ENCODE measurements around the gene RAPGEF2. TPM values are rescaled to one million over a fixed set of nuclear protein-coding genes. Genes with fewer than 3 reads are reported as not detected.

Gene RAPGEF2
- total and polyA plus RNA-seq, 2 donors from 2014 or later: 6.9 to 50.6 TPM

GRCh38 chr4:159347813-159348212 is 244.9 kb downstream of the RAPGEF2 start:
- Histone ChIP-seq H3K9ac (ENCODE audit: low read length in 3 of 3) (no peak overlapping the region), H3K27ac (ENCODE audit: low read depth in 2 of 2, low read length in 2 of 2) (no peak overlapping the region), H3K4me3 (ENCODE audit: low read length in 3 of 3) (no peak overlapping the region), H3K9me3 (ENCODE audit: control insufficient read depth in 2 of 3, insufficient read depth in 1 of 3, low read length in 3 of 3) (no peaks in the 10 kb centered on the region), H3K4me1 (ENCODE audit: control insufficient read depth in 2 of 3, insufficient read depth in 2 of 3, low read depth in 1 of 3, low read length in 3 of 3) (no peaks in the 10 kb centered on the region), H3K36me3 (ENCODE audit: control insufficient read depth in 2 of 3, insufficient read depth in 3 of 3, low read length in 3 of 3) (peaks cover 14 to 51% (median 25%) of the 10 kb centered on the region in 3 donors), H3K27me3 (ENCODE audit: control insufficient read depth, insufficient read depth, low read length) (no peaks in the 10 kb centered on the region)
- intact Hi-C loops (cut with DNase I): no loop called here
- FAIRE-seq: no peak
- no peak for DNase-seq
- no peak for TF ChIP-seq CTCF (IDR thresholded peaks at IDR 0.05; ENCODE audit: borderline replicate concordance, extremely low read depth, insufficient read depth)

- no peak for TF ChIP-seq CTCF (IDR thresholded peaks at IDR 0.05; ENCODE audit: borderline replicate concordance, extremely low read depth, insufficient read depth)
- no peak for FAIRE-seq
- DNase-seq: no peak
- no peaks in the 10 kb centered on the region for H3K9me3 ChIP-seq (ENCODE audit: control insufficient read depth in 2 of 3, insufficient read depth in 1 of 3, low read length in 3 of 3)
- peaks cover 9 to 54% (median 30%) of the 10 kb centered on the region in 3 donors for H3K36me3 ChIP-seq (ENCODE audit: control insufficient read depth in 2 of 3, insufficient read depth in 3 of 3, low read length in 3 of 3)
- H3K27me3 ChIP-seq (ENCODE audit: control insufficient read depth, insufficient read depth, low read length): no peaks in the 10 kb centered on the region
- no peaks in the 10 kb centered on the region for H3K4me1 ChIP-seq (ENCODE audit: control insufficient read depth in 2 of 3, insufficient read depth in 2 of 3, low read depth in 1 of 3, low read length in 3 of 3)
- no peak overlapping the region for H3K9ac ChIP-seq (ENCODE audit: low read length in 3 of 3)
- intact Hi-C loops (cut with DNase I): no loop called here
- H3K4me3 ChIP-seq (ENCODE audit: low read length in 3 of 3): no peak overlapping the region
- no peak overlapping the region for H3K27ac ChIP-seq (ENCODE audit: low read depth in 2 of 2, low read length in 2 of 2)
Observed at GRCh38 chr4:159349332-159349731, 246.5 kb downstream of the RAPGEF2 start.

GRCh38 chr4:159352609-159353008 is 249.7 kb downstream of the RAPGEF2 start:
- DNase-seq (no peak), FAIRE-seq (no peak)
- H3K27me3 ChIP-seq (ENCODE audit: control insufficient read depth, insufficient read depth, low read length): no peaks in the 10 kb centered on the region
- intact Hi-C loops (cut with DNase I): no loop called here
- no peak overlapping the region for H3K4me3 ChIP-seq (ENCODE audit: low read length in 3 of 3)
- no peak for TF ChIP-seq CTCF (IDR thresholded peaks at IDR 0.05; ENCODE audit: borderline replicate concordance, extremely low read depth, insufficient read depth)
- no peak overlapping the region for H3K9ac ChIP-seq (ENCODE audit: low read length in 3 of 3)
- no peaks in the 10 kb centered on the region for H3K4me1 ChIP-seq (ENCODE audit: control insufficient read depth in 2 of 3, insufficient read depth in 2 of 3, low read depth in 1 of 3, low read length in 3 of 3)
- no peaks in the 10 kb centered on the region for H3K9me3 ChIP-seq (ENCODE audit: control insufficient read depth in 2 of 3, insufficient read depth in 1 of 3, low read length in 3 of 3)
- no peak overlapping the region for H3K27ac ChIP-seq (ENCODE audit: low read depth in 2 of 2, low read length in 2 of 2)
- peaks cover 7 to 41% (median 27%) of the 10 kb centered on the region in 3 donors for H3K36me3 ChIP-seq (ENCODE audit: control insufficient read depth in 2 of 3, insufficient read depth in 3 of 3, low read length in 3 of 3)

Data from kidney (tissue), 14 donors.